ENCODE data around the gene LRRN4. TPM values are rescaled to one million over a fixed set of nuclear protein-coding genes. Genes with fewer than 3 reads are reported as not detected.

The LRRN4 gene
- total RNA-seq, 1 experiment from 2014 or later: not detected

Small RNA genes lying within 50 kb of the gene (small RNA-seq; reads per million reads assigned to genes)
- gene RN7SL498P: not detected

Other genes with a start within 250 kb of the LRRN4 start
- 0.40 and 0.61 TPM in 2 replicates for gene CHGB, start 142.6 kb downstream of the LRRN4 start, total RNA-seq (2014; rRNA removed; shearing (Covaris generic))
- 34.4 and 39.1 TPM in 2 replicates for gene TRMT6, start 103.5 kb downstream of the LRRN4 start, total RNA-seq (2014; rRNA removed; shearing (Covaris generic))
- 26.6 and 29.0 TPM in 2 replicates for gene MCM8, start 103.4 kb downstream of the LRRN4 start, total RNA-seq (2014; rRNA removed; shearing (Covaris generic))
- 60.9 and 67.1 TPM in 2 replicates for gene CRLS1, start 47.9 kb downstream of the LRRN4 start, total RNA-seq (2014; rRNA removed; shearing (Covaris generic))
- 17.0 and 22.4 TPM in 2 replicates for gene FERMT1, start 69.0 kb upstream of the LRRN4 start, total RNA-seq (2014; rRNA removed; shearing (Covaris generic))